Measurements from ENCODE around the gene GATAD2A. TPM values are rescaled to one million over a fixed set of nuclear protein-coding genes. Genes with fewer than 3 reads are reported as not detected.

Gene GATAD2A
- total RNA-seq, 1 experiment from 2014 or later, result 126 TPM

GRCh38 chr19:19438366-19439175, 33.1 kb downstream of the GATAD2A start:
- intact Hi-C loops (cut with micrococcal nuclease; ENCODE audit: unreplicated experiment), result no loop called here
- Histone ChIP-seq H3K4me3 (ENCODE audit: low read depth, low read length) (no peak overlapping the region), H3K4me1 (no peaks in the 10 kb centered on the region; the same call in 1 of the 2 replicates), H3K27me3 (replicated peaks; ENCODE audit: control insufficient read depth, insufficient read depth, low read length) (no peaks in the 10 kb centered on the region), H3K36me3 (ENCODE audit: control insufficient read depth, insufficient read depth, low read length) (no peaks in the 10 kb centered on the region), H3K9me3 (no peaks in the 10 kb centered on the region)
- TF ChIP-seq CTCF (IDR thresholded peaks at IDR 0.05; ENCODE audit: insufficient read depth in 1 of 2, low read depth in 1 of 2, low read length in 1 of 2, severe bottlenecking in 1 of 2, unreplicated experiment in 1 of 2), result no peak
- Mint-ChIP-seq H3K9me3 (ENCODE audit: unreplicated experiment) (no peaks in the 10 kb centered on the region), H3K27me3 (ENCODE audit: insufficient read depth, unreplicated experiment) (no peaks in the 10 kb centered on the region), H3K4me1 (ENCODE audit: low read depth, unreplicated experiment) (peaks cover 6% of the 10 kb centered on the region), H3K36me3 (ENCODE audit: insufficient read depth, unreplicated experiment) (peaks cover 43% of the 10 kb centered on the region), H3K4me3 (ENCODE audit: unreplicated experiment) (no peak overlapping the region), H3K27ac (ENCODE audit: unreplicated experiment) (no peak overlapping the region)
- ChIA-PET POLR2A (no interaction called here), CTCF (interaction anchor here (0.5 kb wide), 1 partner anchor 225 kb away, joined by 3 read pairs; the partner anchor contains the start of gene ATP13A1)
- no TSS peak for BruUV-seq (replicated peaks)
- DNase-seq, result no peak

GRCh38 chr19:19439176-19439482, 33.7 kb downstream of the GATAD2A start:
- CTCF ChIA-PET, result no interaction called here
- peaks cover 6% of the 10 kb centered on the region for H3K4me1 Mint-ChIP-seq (ENCODE audit: low read depth, unreplicated experiment)
- Histone ChIP-seq H3K27me3 (replicated peaks; ENCODE audit: control insufficient read depth, insufficient read depth, low read length) (no peaks in the 10 kb centered on the region), H3K4me3 (ENCODE audit: low read depth, low read length) (no peak overlapping the region), H3K36me3 (ENCODE audit: control insufficient read depth, insufficient read depth, low read length) (no peaks in the 10 kb centered on the region), H3K4me1 (no peaks in the 10 kb centered on the region; the same call in 1 of the 2 replicates), H3K9me3 (no peaks in the 10 kb centered on the region)
- POLR2A ChIA-PET, result no interaction called here
- BruUV-seq (replicated peaks), result no TSS peak
- no peaks in the 10 kb centered on the region for H3K9me3 Mint-ChIP-seq (ENCODE audit: unreplicated experiment)
- peaks cover 45% of the 10 kb centered on the region for H3K36me3 Mint-ChIP-seq (ENCODE audit: insufficient read depth, unreplicated experiment)
- H3K27me3 Mint-ChIP-seq (ENCODE audit: insufficient read depth, unreplicated experiment), result no peaks in the 10 kb centered on the region
- H3K27ac Mint-ChIP-seq (ENCODE audit: unreplicated experiment), result no peak overlapping the region
- intact Hi-C loops (cut with micrococcal nuclease; ENCODE audit: unreplicated experiment), result no loop called here
- no peak for TF ChIP-seq CTCF (IDR thresholded peaks at IDR 0.05; ENCODE audit: insufficient read depth in 1 of 2, low read depth in 1 of 2, low read length in 1 of 2, severe bottlenecking in 1 of 2, unreplicated experiment in 1 of 2)
- no peak overlapping the region for H3K4me3 Mint-ChIP-seq (ENCODE audit: unreplicated experiment)
- no peak for DNase-seq

- Mint-ChIP-seq H3K9me3 (ENCODE audit: unreplicated experiment) (no peaks in the 10 kb centered on the region), H3K27me3 (ENCODE audit: insufficient read depth, unreplicated experiment) (no peaks in the 10 kb centered on the region), H3K4me1 (ENCODE audit: low read depth, unreplicated experiment) (peaks cover 21% of the 10 kb centered on the region), H3K27ac (ENCODE audit: unreplicated experiment) (no peak overlapping the region), H3K36me3 (ENCODE audit: insufficient read depth, unreplicated experiment) (peaks cover 58% of the 10 kb centered on the region), H3K4me3 (ENCODE audit: unreplicated experiment) (no peak overlapping the region)
- ChIA-PET POLR2A (interaction anchor here (0.7 kb wide), 1 partner anchor 185 kb away, joined by 5 read pairs; no protein-coding TSS in a partner anchor), CTCF (interaction anchor here (0.6 kb wide), 1 partner anchor 190 kb away, joined by 5 read pairs; no protein-coding TSS in a partner anchor)
- H3K4me3 ChIP-seq (ENCODE audit: low read depth, low read length), result no peak overlapping the region
- no peaks in the 10 kb centered on the region for H3K9me3 ChIP-seq
- no TSS peak for BruUV-seq (replicated peaks)
- TF ChIP-seq CTCF (IDR thresholded peaks at IDR 0.05; ENCODE audit: insufficient read depth in 1 of 2, low read depth in 1 of 2, low read length in 1 of 2, severe bottlenecking in 1 of 2, unreplicated experiment in 1 of 2), result no peak
- H3K36me3 ChIP-seq (ENCODE audit: control insufficient read depth, insufficient read depth, low read length), result no peaks in the 10 kb centered on the region
- H3K4me1 ChIP-seq, result no peaks in the 10 kb centered on the region
- no peaks in the 10 kb centered on the region for H3K27me3 ChIP-seq (replicated peaks; ENCODE audit: control insufficient read depth, insufficient read depth, low read length)
- intact Hi-C loops (cut with micrococcal nuclease; ENCODE audit: unreplicated experiment), result no loop called here
- DNase-seq, result no peak
Measured at GRCh38 chr19:19443283-19443682, 37.8 kb downstream of the GATAD2A start.
